Left lobe of liver (tissue), 2 donors: ENCODE results near the gene COX7B2. TPM values are rescaled to one million over a fixed set of nuclear protein-coding genes. Genes with fewer than 3 reads are reported as not detected.

Experiments
- ATAC-seq: fragments of 200-7000 bp; cut with Tn5 transposase; one replicate; pipeline ENCODE4 v1.9.1; 2020; ENCODE audit warnings: mild to moderate bottlenecking, moderate library complexity
- DNase-seq: peaks from one replicate; pipeline ENCODE4 v3.0.0-alpha.2; 2020; ENCODE audit warnings: low spot score
- total RNA-seq: library from RNA; stranded (reverse); gene quantifications from one replicate; pipeline ENCODE4 v1.2.1, GENCODE V29; 2021
- donor health status: DM: no; HTN: no; CAD: no; lungs with moderate emphysema.
- donor health status: DM: no; HTN: yes; CAD: no.

The COX7B2 gene
- total RNA-seq, 1 donor from 2014 or later = not detected

DNA sequence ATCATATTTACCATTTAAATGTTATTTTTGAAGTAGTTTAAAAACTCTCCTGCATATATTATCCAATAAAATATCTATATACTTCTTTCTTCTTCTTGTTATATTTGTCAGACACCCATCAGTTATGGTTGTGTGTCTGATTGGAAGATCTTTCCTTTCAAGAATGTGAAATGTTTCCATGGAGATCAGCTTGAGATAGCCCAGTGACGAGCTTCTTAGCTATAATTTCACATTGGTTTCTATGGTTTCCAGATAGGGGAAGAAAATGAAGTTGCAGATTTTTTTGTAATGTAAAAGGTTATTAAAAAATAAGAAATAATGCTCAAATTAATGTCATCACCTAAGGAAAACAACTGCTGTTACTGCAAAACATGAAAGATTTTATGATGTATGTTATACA, 189.0 kb downstream of the COX7B2 start:
- no peak for ATAC-seq
- DNase-seq = no peak

DNA sequence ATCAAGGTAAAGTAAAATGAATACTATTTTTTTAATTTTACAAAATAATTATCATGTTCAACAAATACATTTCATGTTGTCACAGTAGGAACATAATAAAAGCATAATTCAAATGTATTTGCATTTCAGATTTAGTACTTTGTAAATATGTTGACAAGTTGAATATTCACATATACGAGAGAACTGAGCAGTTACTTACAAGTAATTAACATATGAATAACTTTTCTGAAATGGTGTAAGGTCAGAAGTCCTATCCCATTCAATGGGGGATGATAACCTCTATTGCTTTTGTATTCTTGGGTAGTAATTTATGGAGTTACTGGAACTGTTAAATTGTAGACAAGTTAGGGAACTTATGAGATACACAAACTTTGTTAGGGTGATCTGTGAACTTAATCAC, 191.1 kb downstream of the COX7B2 start:
- no peak for DNase-seq
- ATAC-seq = no peak

DNA sequence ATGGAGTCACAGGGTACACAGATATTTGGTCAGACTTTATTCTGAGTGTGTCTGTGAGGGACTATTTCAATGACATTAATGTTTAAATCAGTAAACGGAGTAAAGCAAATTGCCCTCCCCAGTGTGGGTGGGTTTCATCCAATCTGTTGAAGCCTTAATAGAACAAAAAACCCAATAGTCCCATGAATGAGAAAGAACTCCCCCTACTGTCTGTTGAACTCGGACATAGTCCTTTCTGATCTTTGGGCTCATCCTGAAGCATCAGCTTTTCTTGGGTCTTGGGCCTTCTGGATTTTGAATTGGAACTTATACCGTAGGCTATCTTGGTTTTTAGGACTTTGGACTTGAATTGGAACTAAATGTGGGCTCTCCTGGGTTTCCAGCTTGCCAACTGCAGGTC, 193.6 kb downstream of the COX7B2 start:
- DNase-seq (no peak), ATAC-seq (no peak)

DNA sequence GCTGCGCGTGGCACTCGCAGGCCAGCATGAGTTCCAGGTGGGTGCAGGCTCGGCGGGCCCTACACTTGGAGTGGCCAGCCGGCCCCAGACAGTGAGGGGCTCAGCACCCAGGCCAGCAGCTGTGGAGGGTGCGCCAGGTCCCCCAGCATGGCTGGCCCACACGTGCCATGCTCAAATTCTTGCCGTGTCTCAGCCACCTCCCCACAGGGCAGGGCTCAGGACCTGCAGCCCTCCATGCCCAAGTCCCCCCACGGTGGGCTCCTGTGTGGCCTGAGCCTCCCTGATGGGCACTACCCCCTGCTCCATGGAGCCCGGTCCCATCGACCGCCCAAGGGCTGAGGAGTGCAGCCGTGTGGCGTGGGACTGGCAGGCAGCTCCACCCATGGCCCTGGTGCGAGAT, 210.2 kb downstream of the COX7B2 start:
- no peak for DNase-seq
- no peak for ATAC-seq

Other genes starting within 250 kb of the COX7B2 start
- gene GABRA4, start 84.3 kb upstream of the COX7B2 start, total RNA-seq = not detected
- gene GABRB1, start 122.3 kb upstream of the COX7B2 start, total RNA-seq = not detected